Testis (tissue), 2 donors: ENCODE measurements around the gene NEURL1.

Experiments
- CTCF ChIP-seq, 3 experiments: fragments of 450-650 bp in 2 of 3; fragments of 200-600 bp in 1 of 3; sonication (generic) in 1 of 3; IDR thresholded peaks; one replicate each; pipeline ENCODE4 v1.5.1; 2016 to 2019; ENCODE audit warnings: antibody characterized with exemption in 3 of 3, mild to moderate bottlenecking in 2 of 3, moderate library complexity in 1 of 3
- POLR2A ChIP-seq: fragments of 450-650 bp; IDR thresholded peaks from one replicate; pipeline ENCODE4 v1.6.1; 2017; ENCODE audit warnings: antibody characterized with exemption, mild to moderate bottlenecking, moderate library complexity

GRCh38 chr10:103632247-103632642, 138.7 kb downstream of the NEURL1 start:
- no peak for TF ChIP-seq CTCF (IDR thresholded peaks at IDR 0.05)
- TF ChIP-seq POLR2A = no peak
